Endothelial cell of umbilical vein (primary cell): ENCODE results near the gene NEK6. TPM values are rescaled to one million over a fixed set of nuclear protein-coding genes. Genes with fewer than 3 reads are reported as not detected.

Source experiments
- BruUV-seq: library from RNA; stranded (reverse); fragments of 400-500 nt; replicated peaks from 2 replicates; lab custom pipeline; 2021; lab: Mats Ljungman, UMichigan
- CTCF ChIA-PET: fragments of 300-600, 350-600 bp; sonication (Branson Sonifier 250); formaldehyde crosslinking; loops from one replicate; lab custom pipeline; 2021; ENCODE audit warnings: antibody characterized with exemption, inconsistent platforms; lab: Charles Lee
- POLR2A ChIA-PET: fragments of 300-600, 350-600 bp; sonication (Branson Sonifier 250); formaldehyde crosslinking; loops from one replicate; lab custom pipeline; 2021; ENCODE audit warnings: antibody characterized with exemption, inconsistent platforms; lab: Charles Lee
- DNase-seq: peaks from one replicate; pipeline ENCODE4 v3.0.0-alpha.2; 2011; ENCODE audit warnings: low read depth, low spot score
- FAIRE-seq: peaks from 2 replicates; lab custom pipeline; 2011; peaks lifted over from hg19 to GRCh38; lab: Jason Lieb, UNC
- H2AFZ ChIP-seq: 2 replicates; pipeline ENCODE4 v1.6.0; 2012; ENCODE audit warnings: low read depth, low read length, control low read depth, inconsistent platforms
- H3K27ac ChIP-seq: 2 replicates; pipeline ENCODE4 v1.5.1; 2011; ENCODE audit warnings: low read depth, mild to moderate bottlenecking, control low read depth, low read length, moderate library complexity; ENCODE audit not compliant: insufficient read depth
- H3K27me3 ChIP-seq, 2 experiments: 2 replicates each; pipeline versions ENCODE4 v1.6.0 to v1.6.1; 2011; ENCODE audit warnings: low read length in 2 of 2, mixed read lengths in 1 of 2; ENCODE audit not compliant: control insufficient read depth in 2 of 2, insufficient read depth in 2 of 2
- H3K36me3 ChIP-seq, 2 experiments: 2 replicates in 1 of 2; 3 replicates in 1 of 2; pipeline ENCODE4 v1.5.1; 2011; ENCODE audit warnings: low read length in 2 of 2, mild to moderate bottlenecking in 1 of 2, moderate library complexity in 1 of 2; ENCODE audit not compliant: control insufficient read depth in 2 of 2, insufficient read depth in 2 of 2; ENCODE audit errors: extremely low read depth in 1 of 2
- H3K4me1 ChIP-seq: 3 replicates; pipeline ENCODE4 v1.5.1; 2011; ENCODE audit warnings: mild to moderate bottlenecking, low read length; ENCODE audit not compliant: control insufficient read depth, insufficient read depth; ENCODE audit errors: extremely low read depth
- H3K4me2 ChIP-seq: 2 replicates; pipeline ENCODE4 v1.6.1; 2011; ENCODE audit warnings: low read length, control low read depth, mixed read lengths; ENCODE audit not compliant: insufficient read depth
- H3K4me3 ChIP-seq, 3 experiments: fragments of 200-600 bp in 1 of 3; sonication (generic), shearing (Covaris generic) in 1 of 3; replicated peaks in 1 of 3; 2 replicates each; pipeline ENCODE4 v1.5.1; 2011 to 2016; ENCODE audit warnings: control low read depth in 3 of 3, low read length in 3 of 3, mild to moderate bottlenecking in 2 of 3, inconsistent platforms in 1 of 3, low read depth in 1 of 3, moderate library complexity in 1 of 3; ENCODE audit not compliant: insufficient read depth in 1 of 3
- H3K79me2 ChIP-seq: 2 replicates; pipeline ENCODE4 v1.6.0; 2012; ENCODE audit warnings: low read length, inconsistent platforms; ENCODE audit not compliant: control insufficient read depth, insufficient read depth
- H3K9ac ChIP-seq: replicated peaks from 2 replicates; pipeline ENCODE3; 2011; ENCODE audit warnings: low read length, control low read depth; ENCODE audit not compliant: insufficient read depth; ENCODE audit errors: extremely low read depth
- H3K9me1 ChIP-seq: replicated peaks from 3 replicates; pipeline ENCODE4 v1.6.0; 2011; ENCODE audit warnings: mild to moderate bottlenecking, low read length; ENCODE audit not compliant: control insufficient read depth, insufficient read depth; ENCODE audit errors: extremely low read depth
- H3K9me3 ChIP-seq: replicated peaks from 2 replicates; pipeline ENCODE4 v1.5.1; 2012; ENCODE audit warnings: low read length, inconsistent platforms; ENCODE audit not compliant: control insufficient read depth, insufficient read depth
- H4K20me1 ChIP-seq: replicated peaks from 2 replicates; pipeline ENCODE3; 2011; ENCODE audit warnings: mild to moderate bottlenecking, low read length; ENCODE audit not compliant: control insufficient read depth, insufficient read depth; ENCODE audit errors: extremely low read depth
- EZH2 ChIP-seq: IDR thresholded peaks from 2 replicates; pipeline ENCODE4 v1.6.1; 2012; ENCODE audit warnings: borderline replicate concordance, low read depth, mild to moderate bottlenecking, moderate library complexity, low read length, inconsistent platforms; ENCODE audit not compliant: severe bottlenecking
- FOS ChIP-seq: IDR thresholded peaks from 2 replicates; pipeline ENCODE4 v1.6.1; 2011; ENCODE audit warnings: mild to moderate bottlenecking, low read length, moderate library complexity, borderline replicate concordance; ENCODE audit not compliant: insufficient read depth
- GATA2 ChIP-seq: IDR thresholded peaks from 2 replicates; pipeline ENCODE4 v1.7.0; 2011; ENCODE audit warnings: low read depth, mild to moderate bottlenecking, moderate library complexity, mixed read lengths, low read length; ENCODE audit not compliant: insufficient read length, insufficient read depth
- JUN ChIP-seq: IDR thresholded peaks from 2 replicates; pipeline ENCODE4 v1.6.1; 2011; ENCODE audit warnings: borderline replicate concordance, low read depth; ENCODE audit not compliant: insufficient read length, insufficient read depth
- MYC ChIP-seq: IDR thresholded peaks from one replicate; pipeline ENCODE4 v1.6.1; 2011; ENCODE audit warnings: mild to moderate bottlenecking, low read depth, low read length
- POLR2A ChIP-seq: IDR thresholded peaks from 2 replicates; pipeline ENCODE4 v1.6.1; 2012; ENCODE audit warnings: low read depth, mild to moderate bottlenecking, control low read depth, low read length
- POLR2AphosphoS5 ChIP-seq: IDR thresholded peaks from 2 replicates; pipeline ENCODE4 v1.6.1; 2012; ENCODE audit warnings: low read depth, mild to moderate bottlenecking, control low read depth, low read length, moderate library complexity; ENCODE audit not compliant: insufficient read depth
- dilution Hi-C: fragments of 300-500 bp; cut with MboI; formaldehyde crosslinking; loops from one replicate; pipeline ENCODE4 v1.15.0; 2019; ENCODE audit warnings: low sequenced_read_pairs; ENCODE audit not compliant: extremely low pct_ligation_motif_present
- intact Hi-C: fragments of 100-400 bp; cut with micrococcal nuclease; formaldehyde crosslinking; loops from one replicate; pipeline ENCODE4 v1.10.0; 2022
- polyA plus RNA-seq, 4 experiments: library from polyadenylated mRNA; depleted of rRNA in 3 of 4; stranded (reverse) in 3 of 4; unstranded in 1 of 4; fragments of >200 nt; gene quantifications; 2 replicates each; pipeline versions ENCODE4 v1.2.1 to v1.2.3, GENCODE V29; 2011 to 2012; ENCODE audit warnings: missing spikeins in 1 of 4
- total RNA-seq: library from RNA; stranded (reverse); gene quantifications from 2 replicates; pipeline ENCODE4 v1.2.3, GENCODE V29; 2021
- TF ChIP-seq, protein P1 (sequence below): IDR thresholded peaks from 2 replicates; pipeline ENCODE4 v1.6.1; 2011; ENCODE audit not compliant: insufficient read depth, insufficient read length
- TF ChIP-seq, protein P2 (sequence below), 2 donors: IDR thresholded peaks; 1 replicate in 1 of 2; 2 replicates in 1 of 2; pipeline ENCODE4 v1.5.1; 2011; ENCODE audit warnings: low read length in 2 of 2, mild to moderate bottlenecking in 2 of 2, moderate library complexity in 2 of 2, control low read depth in 1 of 2, inconsistent platforms in 1 of 2, low read depth in 1 of 2; ENCODE audit not compliant: insufficient read depth in 1 of 2; ENCODE audit errors: extremely low read depth in 1 of 2

Gene NEK6
- total and polyA plus RNA-seq, 2 donors (not counting 3 experiments of a cell fraction or from before 2014, with no cell fraction given), result 64.3 to 67.1 TPM

GRCh38 chr9:124333203-124333579, 75.4 kb downstream of the NEK6 start:
- Histone ChIP-seq H3K4me3 (no peak overlapping the region), H3K9me1 (no peaks in the 10 kb centered on the region), H4K20me1 (no peaks in the 10 kb centered on the region), H3K4me2 (no peak overlapping the region), H3K9me3 (no peaks in the 10 kb centered on the region), H3K79me2 (no peaks in the 10 kb centered on the region), H3K9ac (no peak overlapping the region), H3K27me3 (no peaks in the 10 kb centered on the region), H3K27ac (no peak overlapping the region), H2AFZ (no peak overlapping the region), H3K4me1 (no peaks in the 10 kb centered on the region), H3K36me3 (peaks cover 8 to 41% of the 10 kb centered on the region in 2 experiments)
- intact Hi-C loops (no loop called here), dilution Hi-C loops (no loop called here)
- TF ChIP-seq FOS (no peak), JUN (no peak), MYC (no peak), GATA2 (no peak), EZH2 (no peak), POLR2A (no peak), POLR2AphosphoS5 (no peak)
- TF ChIP-seq, protein P1, sequence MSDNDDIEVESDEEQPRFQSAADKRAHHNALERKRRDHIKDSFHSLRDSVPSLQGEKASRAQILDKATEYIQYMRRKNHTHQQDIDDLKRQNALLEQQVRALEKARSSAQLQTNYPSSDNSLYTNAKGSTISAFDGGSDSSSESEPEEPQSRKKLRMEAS, result no peak
- TF ChIP-seq, protein P2, sequence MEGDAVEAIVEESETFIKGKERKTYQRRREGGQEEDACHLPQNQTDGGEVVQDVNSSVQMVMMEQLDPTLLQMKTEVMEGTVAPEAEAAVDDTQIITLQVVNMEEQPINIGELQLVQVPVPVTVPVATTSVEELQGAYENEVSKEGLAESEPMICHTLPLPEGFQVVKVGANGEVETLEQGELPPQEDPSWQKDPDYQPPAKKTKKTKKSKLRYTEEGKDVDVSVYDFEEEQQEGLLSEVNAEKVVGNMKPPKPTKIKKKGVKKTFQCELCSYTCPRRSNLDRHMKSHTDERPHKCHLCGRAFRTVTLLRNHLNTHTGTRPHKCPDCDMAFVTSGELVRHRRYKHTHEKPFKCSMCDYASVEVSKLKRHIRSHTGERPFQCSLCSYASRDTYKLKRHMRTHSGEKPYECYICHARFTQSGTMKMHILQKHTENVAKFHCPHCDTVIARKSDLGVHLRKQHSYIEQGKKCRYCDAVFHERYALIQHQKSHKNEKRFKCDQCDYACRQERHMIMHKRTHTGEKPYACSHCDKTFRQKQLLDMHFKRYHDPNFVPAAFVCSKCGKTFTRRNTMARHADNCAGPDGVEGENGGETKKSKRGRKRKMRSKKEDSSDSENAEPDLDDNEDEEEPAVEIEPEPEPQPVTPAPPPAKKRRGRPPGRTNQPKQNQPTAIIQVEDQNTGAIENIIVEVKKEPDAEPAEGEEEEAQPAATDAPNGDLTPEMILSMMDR (IDR thresholded peaks at IDR 0.05; ENCODE audit: extremely low read depth in 1 of 2, insufficient read depth in 1 of 2, low read depth in 1 of 2, low read length in 2 of 2), result no peak
- BruUV-seq, result no TSS peak
- DNase-seq (no peak), FAIRE-seq (no peak)
- POLR2A ChIA-PET, result no interaction called here
- CTCF ChIA-PET, result interaction anchor here (1.7 kb wide), 1 partner anchor 206 kb away, joined by 5 read pairs; no protein-coding TSS in a partner anchor
